DOHH2 (cell line): ENCODE measurements around the gene FTO.

Experiments
- CTCF ChIP-seq: fragments of 200-600 bp; sonication (generic); IDR thresholded peaks from one replicate; pipeline ENCODE4 v1.5.1; 2014; ENCODE audit warnings: antibody characterized with exemption, mild to moderate bottlenecking, low read depth, low read length; ENCODE audit not compliant: poor library complexity, severe bottlenecking
- EZH2phosphoT487 ChIP-seq: fragments of 200-600 bp; sonication (generic); IDR thresholded peaks from 2 replicates; pipeline ENCODE4 v1.6.1; 2017; ENCODE audit warnings: borderline replicate concordance, mild to moderate bottlenecking, antibody characterized with exemption, low read length, moderate library complexity, mixed read lengths

DNA sequence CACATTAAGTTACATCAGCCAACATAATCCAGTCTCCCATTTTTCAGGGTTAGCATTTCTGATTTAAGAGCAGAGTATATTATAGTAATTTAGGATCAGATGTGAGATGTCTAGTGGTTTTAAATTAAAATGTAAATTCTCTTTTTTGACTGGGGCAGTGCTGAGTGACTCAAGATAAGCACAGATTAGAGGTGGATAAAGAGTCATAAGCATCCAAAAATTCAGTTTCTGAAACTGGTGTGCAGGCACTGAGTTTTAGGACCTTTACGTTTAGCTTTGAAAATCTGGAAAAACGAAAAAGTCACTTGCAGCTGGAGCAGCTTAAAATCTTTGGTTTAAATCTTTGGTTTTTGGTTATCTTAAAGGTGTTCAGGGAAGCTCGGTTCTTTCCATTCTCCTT lies 190.7 kb downstream of the FTO start:
- no peak for TF ChIP-seq EZH2phosphoT487
- TF ChIP-seq CTCF, result no peak
